Ectodermal cell (in vitro differentiated cells): Measurements from ENCODE around the gene RAD23A.

ENCODE experiments used
- H3K27ac ChIP-seq: 2 replicates; pipeline ENCODE4 v1.7.0; 2013; ENCODE audit warnings: mild to moderate bottlenecking, low read depth, low read length; ENCODE audit not compliant: insufficient read depth, poor library complexity, severe bottlenecking
- H3K27me3 ChIP-seq: 2 replicates; pipeline ENCODE4 v1.7.0; 2013; ENCODE audit warnings: mild to moderate bottlenecking, low read length; ENCODE audit not compliant: insufficient read depth, control insufficient read depth, poor library complexity, severe bottlenecking
- H3K36me3 ChIP-seq: one replicate; pipeline ENCODE4 v1.7.0; 2013; ENCODE audit warnings: low read length; ENCODE audit not compliant: control insufficient read depth, insufficient read depth
- H3K4me1 ChIP-seq: one replicate; pipeline ENCODE4 v1.7.0; 2013; ENCODE audit warnings: low read length; ENCODE audit not compliant: control insufficient read depth, insufficient read depth
- H3K4me3 ChIP-seq: 2 replicates; pipeline ENCODE4 v1.7.0; 2013; ENCODE audit warnings: low read depth, low read length, control low read depth; ENCODE audit not compliant: insufficient read depth
- H3K9me3 ChIP-seq: 2 replicates; pipeline ENCODE4 v1.7.0; 2013; ENCODE audit warnings: mild to moderate bottlenecking, low read length, moderate library complexity; ENCODE audit not compliant: control insufficient read depth
- WGBS, 2 experiments: methylation state at CpG; one replicate each; pipeline ENCODE4 v1.1.7; 2013; ENCODE audit warnings: missing lambda C conversion rate in 2 of 2; 5-methylcytosine and 5-hydroxymethylcytosine counted together

The RAD23A gene

DNA sequence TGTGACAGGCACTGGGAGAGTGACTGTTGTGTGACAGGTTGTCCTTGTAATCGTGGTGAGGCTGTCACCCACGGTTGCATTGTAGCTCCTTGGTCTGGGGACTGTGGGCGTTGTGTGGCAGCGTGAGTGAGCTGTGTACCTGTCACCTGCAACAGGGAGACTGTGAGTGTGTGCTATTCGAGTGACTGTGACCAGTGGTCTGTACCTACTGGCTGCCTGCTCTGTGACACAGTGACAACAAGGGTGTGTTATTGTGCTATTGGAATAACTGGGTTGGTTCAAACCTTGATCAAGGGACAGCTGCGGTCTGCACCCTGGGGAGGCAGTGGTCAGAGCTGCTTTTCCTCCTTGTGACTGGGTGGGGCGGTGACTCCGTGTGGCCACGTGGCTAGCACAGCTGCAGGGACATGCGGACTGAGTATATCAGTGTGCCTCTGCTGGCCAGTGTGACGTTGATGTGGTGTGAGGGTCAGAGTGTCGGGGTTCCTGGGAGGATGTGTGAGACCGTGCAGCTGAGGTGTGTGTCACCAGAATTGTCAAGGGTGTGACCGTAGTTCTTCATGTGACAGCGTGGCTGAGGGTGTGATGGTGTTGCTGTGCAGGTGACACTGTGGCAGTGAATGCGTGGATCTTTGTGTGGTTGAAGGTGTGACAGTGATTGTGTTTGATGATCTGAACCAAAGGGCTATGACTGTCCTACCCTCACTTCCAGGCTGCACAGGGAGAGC is 39.6 kb downstream of the RAD23A start:
- 60 to 62% methylated on average over 16 of the region's 16 CpGs for WGBS, 2 experiments
- Histone ChIP-seq H3K4me1 (peaks cover 16% of the 10 kb centered on the region), H3K27me3 (peaks cover 87% of the 10 kb centered on the region), H3K4me3 (no peak overlapping the region), H3K36me3 (no peaks in the 10 kb centered on the region), H3K27ac (no peak overlapping the region), H3K9me3 (no peaks in the 10 kb centered on the region)

GRCh38 chr19:12986726-12987125 is 41.1 kb downstream of the RAD23A start:
- no peak overlapping the region for H3K4me3 ChIP-seq
- H3K36me3 ChIP-seq, result no peaks in the 10 kb centered on the region
- H3K4me1 ChIP-seq, result peaks cover 16% of the 10 kb centered on the region
- 92 to 94% methylated on average over 12 of the region's 12 CpGs for WGBS, 2 experiments
- H3K27me3 ChIP-seq, result peaks cover 97% of the 10 kb centered on the region
- H3K27ac ChIP-seq, result no peak overlapping the region
- H3K9me3 ChIP-seq, result no peaks in the 10 kb centered on the region

- WGBS, 2 experiments, result 70 to 73% methylated on average over 3 of the region's 3 CpGs
- Histone ChIP-seq H3K9me3 (no peaks in the 10 kb centered on the region), H3K36me3 (no peaks in the 10 kb centered on the region), H3K4me3 (no peak overlapping the region), H3K4me1 (peaks cover 16% of the 10 kb centered on the region), H3K27me3 (peaks cover 97% of the 10 kb centered on the region), H3K27ac (no peak overlapping the region)
Measured at GRCh38 chr19:12987190-12987589, 41.5 kb downstream of the RAD23A start.

DNA sequence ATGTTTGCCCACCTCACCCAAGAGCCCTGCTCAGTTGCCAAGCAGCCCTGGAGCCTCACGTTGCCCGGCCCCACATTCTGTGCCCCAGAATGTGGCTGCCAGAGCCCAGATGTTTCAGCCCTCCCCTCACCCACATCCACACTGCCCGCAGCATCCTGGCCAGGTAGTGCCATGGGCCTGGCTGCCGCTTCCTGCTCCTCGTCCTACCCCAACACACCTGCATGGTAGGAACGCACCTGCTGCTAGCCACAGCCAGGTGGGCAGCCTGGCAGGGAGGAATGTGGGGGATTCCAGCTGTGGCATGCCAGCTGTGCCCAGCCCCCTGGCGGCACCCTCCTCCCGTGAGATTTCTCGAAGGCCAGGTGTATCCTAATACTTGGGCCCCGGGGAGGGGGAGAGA is 42.1 kb downstream of the RAD23A start:
- H3K9me3 ChIP-seq, result no peaks in the 10 kb centered on the region
- peaks cover 16% of the 10 kb centered on the region for H3K4me1 ChIP-seq
- peaks cover 97% of the 10 kb centered on the region for H3K27me3 ChIP-seq
- H3K27ac ChIP-seq, result no peak overlapping the region
- no peaks in the 10 kb centered on the region for H3K36me3 ChIP-seq
- WGBS, 2 experiments, result 76 to 77% methylated on average over 10 of the region's 10 CpGs
- no peak overlapping the region for H3K4me3 ChIP-seq

DNA sequence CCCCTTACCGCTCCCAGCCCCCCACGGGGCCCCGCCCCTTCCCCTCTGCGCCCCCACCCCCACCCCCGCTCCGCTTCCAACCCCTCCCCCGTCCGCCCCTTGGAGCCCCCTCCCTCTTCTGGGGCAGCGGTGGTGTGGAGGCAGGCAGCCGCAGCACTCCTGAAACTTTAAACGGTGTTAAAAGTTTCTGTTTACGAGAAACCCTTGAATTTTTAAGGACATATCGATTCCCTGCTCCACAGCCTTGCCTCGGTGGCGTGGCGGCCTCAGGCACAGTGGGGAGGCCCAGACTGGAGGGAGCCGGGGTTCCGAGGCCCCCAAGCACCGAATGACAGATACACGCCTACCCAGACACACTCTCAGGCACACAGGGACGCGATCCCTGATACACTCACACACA is 44.8 kb downstream of the RAD23A start:
- WGBS, 2 experiments, result 33 to 38% methylated on average over 16 of the region's 22 CpGs
- no peaks in the 10 kb centered on the region for H3K9me3 ChIP-seq
- H3K36me3 ChIP-seq, result no peaks in the 10 kb centered on the region
- peaks cover 97% of the 10 kb centered on the region for H3K27me3 ChIP-seq
- peaks cover 8% of the 10 kb centered on the region for H3K4me1 ChIP-seq
- H3K27ac ChIP-seq, result no peak overlapping the region
- no peak overlapping the region for H3K4me3 ChIP-seq

GRCh38 chr19:12990853-12991252 is 45.2 kb downstream of the RAD23A start:
- Histone ChIP-seq H3K27ac (no peak overlapping the region), H3K27me3 (peaks cover 94% of the 10 kb centered on the region), H3K4me1 (peaks cover 3% of the 10 kb centered on the region), H3K9me3 (no peaks in the 10 kb centered on the region), H3K36me3 (no peaks in the 10 kb centered on the region), H3K4me3 (no peak overlapping the region)
- WGBS, 2 experiments, result 67% methylated on average over 3 of the region's 3 CpGs

DNA sequence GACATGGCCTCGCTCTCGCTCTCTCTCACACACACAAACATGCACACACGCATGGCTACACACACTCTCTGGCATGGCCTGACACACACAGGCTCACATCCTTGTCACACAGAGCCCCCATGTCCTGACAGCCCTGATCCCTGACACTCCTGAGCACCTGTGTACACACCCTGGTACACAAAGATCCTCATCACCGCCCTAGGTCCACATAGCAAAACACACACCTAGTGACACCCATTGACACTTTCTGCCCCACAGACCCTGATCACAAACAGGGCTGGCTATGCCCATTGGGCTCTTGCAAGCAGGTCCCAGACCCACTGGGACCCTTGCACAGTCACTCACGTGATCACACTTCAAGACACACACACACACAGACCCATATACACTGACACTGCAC is 45.6 kb downstream of the RAD23A start:
- Histone ChIP-seq H3K27me3 (peaks cover 94% of the 10 kb centered on the region), H3K27ac (no peak overlapping the region)
- WGBS, 2 experiments, result 87 to 92% methylated on average over 5 of the region's 5 CpGs

DNA sequence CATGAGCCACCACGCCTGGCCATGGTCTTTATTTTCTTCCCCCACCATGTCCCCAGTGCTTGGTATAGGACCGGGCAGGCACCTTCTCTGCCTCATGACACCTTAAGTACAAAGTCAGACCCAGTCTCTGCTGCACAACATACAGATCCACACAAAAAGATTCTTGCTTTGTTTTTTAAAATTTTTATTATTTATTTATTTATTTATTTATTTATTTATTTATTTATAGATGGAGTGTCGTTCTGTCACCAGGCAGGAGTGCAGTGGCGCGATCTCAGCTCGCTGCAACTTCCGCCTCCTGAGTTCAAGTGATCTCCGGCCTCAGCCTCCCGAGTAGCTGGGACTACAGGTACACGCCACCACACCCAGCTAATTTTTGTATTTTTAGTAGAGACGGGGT is 47.1 kb downstream of the RAD23A start:
- Histone ChIP-seq H3K9me3 (no peaks in the 10 kb centered on the region), H3K36me3 (no peaks in the 10 kb centered on the region), H3K27ac (no peak overlapping the region), H3K4me3 (no peak overlapping the region), H3K27me3 (peaks cover 94% of the 10 kb centered on the region), H3K4me1 (no peaks in the 10 kb centered on the region)
- 88 to 90% methylated on average over 11 of the region's 11 CpGs for WGBS, 2 experiments

More for the DNA sequence above, 45.6 kb downstream of the RAD23A start:
- Histone ChIP-seq H3K4me3 (no peak overlapping the region), H3K4me1 (no peaks in the 10 kb centered on the region), H3K36me3 (no peaks in the 10 kb centered on the region), H3K9me3 (no peaks in the 10 kb centered on the region)

- 84% methylated on average over 7 of the region's 7 CpGs for WGBS, 2 experiments
- Histone ChIP-seq H3K4me1 (no peaks in the 10 kb centered on the region), H3K27me3 (peaks cover 94% of the 10 kb centered on the region), H3K27ac (no peak overlapping the region), H3K36me3 (no peaks in the 10 kb centered on the region), H3K4me3 (no peak overlapping the region), H3K9me3 (no peaks in the 10 kb centered on the region)
Measured at GRCh38 chr19:12993562-12993961, 47.9 kb downstream of the RAD23A start.

DNA sequence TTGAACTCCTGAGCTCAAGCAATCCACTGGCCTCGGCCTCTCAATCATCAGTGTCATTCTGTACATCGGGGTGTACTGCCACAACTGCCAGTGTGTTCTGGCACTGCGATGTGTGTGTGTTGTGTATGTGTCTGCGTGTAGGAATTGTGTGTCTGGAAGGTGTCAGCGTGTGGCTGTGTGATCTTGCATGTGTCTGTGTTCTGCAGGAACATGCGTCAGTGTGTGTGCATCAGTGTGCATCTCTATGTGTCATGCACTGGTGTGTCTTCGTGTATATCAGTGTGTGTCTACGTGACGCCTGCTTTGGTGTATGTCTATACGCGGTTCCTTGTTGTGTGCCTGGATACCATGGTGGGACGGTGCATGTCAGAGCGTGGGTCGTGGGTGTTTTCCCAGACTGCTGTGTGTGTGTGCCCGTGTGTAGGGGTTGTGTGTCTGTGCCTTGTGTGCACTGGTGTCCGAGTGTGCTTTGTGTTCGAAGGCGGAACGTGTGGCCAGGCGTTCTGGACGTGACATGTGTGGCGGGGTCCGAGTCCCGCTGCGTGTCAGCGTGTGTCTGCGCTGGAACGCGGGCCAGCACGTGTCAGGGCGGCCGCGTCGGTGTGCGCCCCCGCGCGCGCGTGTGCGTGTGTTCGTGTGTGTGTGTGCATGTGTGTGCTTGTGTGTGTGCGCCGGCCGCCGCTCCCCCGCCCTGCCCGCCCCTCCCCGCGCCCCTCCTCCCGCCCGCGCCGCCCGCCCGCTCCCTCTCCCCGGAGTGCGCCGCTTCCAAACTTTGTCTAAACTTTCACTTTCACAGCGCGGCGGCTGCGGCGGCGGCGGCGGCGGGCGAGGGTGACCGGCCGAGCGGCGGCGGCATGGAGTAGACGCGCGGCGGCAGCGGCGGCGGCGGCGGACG is 49.3 kb downstream of the RAD23A start, which contains the start of gene NFIX:
TSS of gene NFIX (plus strand) at position 775 of the 895 bp plus-strand sequence. CDS start 363 bp downstream, outside the sequence.
- WGBS, 2 experiments, result 15 to 16% methylated on average over 83 to 84 of the region's 84 CpGs
- H3K4me3 ChIP-seq, result peak within 1 kb of the TSS; percentile 5
- H3K4me1 ChIP-seq, result no peaks in the 10 kb centered on the region
- H3K9me3 ChIP-seq, result no peaks in the 10 kb centered on the region
- peaks cover 95% of the 10 kb centered on the region for H3K27me3 ChIP-seq
- no peak within 1 kb of the TSS for H3K27ac ChIP-seq
- H3K36me3 ChIP-seq, result no peaks in the 10 kb centered on the region
